ENCODE measurements around the gene TMEM39A. TPM values are rescaled to one million over a fixed set of nuclear protein-coding genes. Genes with fewer than 3 reads are reported as not detected.

Gene TMEM39A, protein sequence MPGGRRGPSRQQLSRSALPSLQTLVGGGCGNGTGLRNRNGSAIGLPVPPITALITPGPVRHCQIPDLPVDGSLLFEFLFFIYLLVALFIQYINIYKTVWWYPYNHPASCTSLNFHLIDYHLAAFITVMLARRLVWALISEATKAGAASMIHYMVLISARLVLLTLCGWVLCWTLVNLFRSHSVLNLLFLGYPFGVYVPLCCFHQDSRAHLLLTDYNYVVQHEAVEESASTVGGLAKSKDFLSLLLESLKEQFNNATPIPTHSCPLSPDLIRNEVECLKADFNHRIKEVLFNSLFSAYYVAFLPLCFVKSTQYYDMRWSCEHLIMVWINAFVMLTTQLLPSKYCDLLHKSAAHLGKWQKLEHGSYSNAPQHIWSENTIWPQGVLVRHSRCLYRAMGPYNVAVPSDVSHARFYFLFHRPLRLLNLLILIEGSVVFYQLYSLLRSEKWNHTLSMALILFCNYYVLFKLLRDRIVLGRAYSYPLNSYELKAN
- 19.2 TPM for polyA plus RNA-seq (2013, experiment 1 of 2)
- polyA plus RNA-seq (2013, experiment 2 of 2): 17.0 TPM

DNA sequence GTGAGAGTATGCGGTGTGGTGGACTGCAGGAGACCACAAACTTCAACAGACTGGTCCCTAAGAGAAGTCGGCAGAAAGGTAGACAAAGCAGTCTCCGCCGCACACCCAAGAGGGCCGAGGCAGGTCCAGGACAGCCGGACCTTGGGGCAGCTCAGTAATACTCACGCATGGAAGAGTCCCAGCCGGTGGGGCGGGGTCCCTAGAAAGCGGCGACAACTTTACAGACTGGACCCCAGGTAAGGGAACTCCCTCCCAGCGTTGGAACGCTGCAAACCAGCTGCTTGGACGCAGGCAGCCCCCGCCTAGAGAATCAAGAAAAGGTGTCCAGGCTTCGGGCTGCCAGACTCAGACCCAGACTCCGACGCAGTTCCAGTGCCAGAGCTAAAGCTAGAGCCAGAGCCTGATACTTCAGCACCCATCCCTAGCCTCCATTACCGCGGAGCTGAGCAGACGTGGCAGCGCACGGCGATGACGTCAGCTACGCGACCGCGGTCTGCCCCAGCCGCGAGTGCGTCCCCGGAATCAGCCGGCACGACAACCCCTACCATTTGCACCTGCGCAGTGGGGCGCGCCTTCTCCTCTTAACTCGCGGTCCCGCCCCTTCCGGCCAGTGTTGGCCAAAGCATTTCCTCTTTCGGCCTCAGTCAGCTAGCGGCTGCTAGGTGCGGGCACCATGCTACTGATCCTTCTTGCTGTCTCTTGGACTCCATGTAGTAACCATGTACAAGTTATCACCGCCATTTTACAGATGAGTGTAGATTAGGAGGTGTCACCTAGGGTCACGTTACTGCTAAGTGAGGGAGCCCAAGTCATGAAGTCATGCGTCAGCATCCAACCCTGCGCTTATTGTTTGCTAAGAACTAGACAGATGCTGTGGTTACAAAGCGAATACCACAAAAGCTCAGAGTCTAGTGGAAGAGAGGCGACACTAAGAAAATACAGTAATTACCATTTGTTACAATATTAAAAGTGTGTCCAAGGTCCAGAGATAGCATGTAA lies at the start of gene TMEM39A:
TSS of gene TMEM39A (minus strand) at position 445 of the 999 bp plus-strand sequence. CDS start 1,541 bp downstream, outside the sequence.
- H2BK12ac ChIP-seq (ENCODE audit: low read length): no peak within 1 kb of the TSS
- H3K4me3 ChIP-seq (ENCODE audit: low read length in 2 of 2): peak within 1 kb of the TSS; percentile 78 to 91
- peak within 1 kb of the TSS; percentile 95 for H2BK5ac ChIP-seq (ENCODE audit: low read length)

GRCh38 chr3:119510690-119511089 lies 47.3 kb upstream of the TMEM39A start:
- no peak overlapping the region for H2BK5ac ChIP-seq (ENCODE audit: low read length)

More for the DNA sequence above, at the start of gene TMEM39A:
- Histone ChIP-seq H3K9ac (ENCODE audit: low read depth, low read length, poor library complexity) (peak within 1 kb of the TSS; percentile 91), H3K9me3 (replicated peaks in 1 of 2; ENCODE audit: control insufficient read depth in 2 of 2, insufficient read depth in 1 of 2, low read depth in 1 of 2, low read length in 2 of 2) (no peaks in the 10 kb centered on the region), H2AK5ac (ENCODE audit: low read depth, low read length) (peak within 1 kb of the TSS; percentile 96), H3K36me3 (replicated peaks in 1 of 2; ENCODE audit: control insufficient read depth in 2 of 2, insufficient read depth in 2 of 2, low read length in 2 of 2) (peaks cover 13 to 38% of the 10 kb centered on the region in 2 donors), H3K14ac (ENCODE audit: low read length) (no peak within 1 kb of the TSS), H2BK120ac (ENCODE audit: low read depth, low read length) (no peak within 1 kb of the TSS), H4K91ac (ENCODE audit: low read depth, low read length, poor library complexity) (no peak within 1 kb of the TSS), H3K4ac (ENCODE audit: low read length) (no peak within 1 kb of the TSS), H3K4me2 (ENCODE audit: insufficient read depth, low read length, poor library complexity, severe bottlenecking) (peak within 1 kb of the TSS; percentile 81), H3K27me3 (ENCODE audit: control insufficient read depth in 3 of 3, insufficient read depth in 3 of 3, low read depth in 1 of 3, low read length in 3 of 3) (no peaks in the 10 kb centered on the region), H3K79me1 (ENCODE audit: low read depth, low read length) (peaks cover 5% of the 10 kb centered on the region), H4K8ac (ENCODE audit: low read depth, low read length) (no peak within 1 kb of the TSS), H3K18ac (ENCODE audit: low read length) (peak within 1 kb of the TSS; percentile 68), H3K27ac (replicated peaks; ENCODE audit: low read length) (peak within 1 kb of the TSS; percentile 17), H2AFZ (ENCODE audit: low read length) (peak within 1 kb of the TSS; percentile 91), H3K23ac (ENCODE audit: low read depth, low read length, poor library complexity) (peak within 1 kb of the TSS; percentile 2), H2BK15ac (ENCODE audit: low read length) (peak within 1 kb of the TSS; percentile 34), H3K4me1 (ENCODE audit: control insufficient read depth in 2 of 2, insufficient read depth in 1 of 2, low read depth in 1 of 2, low read length in 2 of 2) (peaks cover 5 to 11% of the 10 kb centered on the region in 2 donors)
- no CpG with 5 or more reads among the region's 51 CpGs for WGBS, 2 donors (ENCODE audit: extremely low coverage in 2 of 2, insufficient read length in 2 of 2, insufficient replicate concordance in 1 of 2)
- peak; percentile 97 for DNase-seq (ENCODE audit: low spot score)

GRCh38 chr3:119508172-119508845 lies 44.9 kb upstream of the TMEM39A start:
- DNase-seq (ENCODE audit: low spot score): no peak
- H2BK15ac ChIP-seq (ENCODE audit: low read length): no peak overlapping the region
- no CpG with 5 or more reads among the region's 1 CpG for WGBS, 2 donors (ENCODE audit: extremely low coverage in 2 of 2, insufficient read length in 2 of 2, insufficient replicate concordance in 1 of 2)
- no peak overlapping the region for H2AFZ ChIP-seq (ENCODE audit: low read length)
- no peak overlapping the region for H4K8ac ChIP-seq (ENCODE audit: low read depth, low read length)
- H3K4ac ChIP-seq (ENCODE audit: low read length): no peak overlapping the region
- no peak overlapping the region for H2AK5ac ChIP-seq (ENCODE audit: low read depth, low read length)
- H3K27ac ChIP-seq (replicated peaks; ENCODE audit: low read length): no peak overlapping the region
- H3K79me1 ChIP-seq (ENCODE audit: low read depth, low read length): no peaks in the 10 kb centered on the region
- H3K27me3 ChIP-seq (ENCODE audit: control insufficient read depth in 3 of 3, insufficient read depth in 3 of 3, low read depth in 1 of 3, low read length in 3 of 3): no peaks in the 10 kb centered on the region
- no peak overlapping the region for H3K9ac ChIP-seq (ENCODE audit: low read depth, low read length, poor library complexity)
- no peak overlapping the region for H2BK12ac ChIP-seq (ENCODE audit: low read length)
- no peak overlapping the region for H3K4me2 ChIP-seq (ENCODE audit: insufficient read depth, low read length, poor library complexity, severe bottlenecking)
- no peak overlapping the region for H3K18ac ChIP-seq (ENCODE audit: low read length)
- no peak overlapping the region for H3K14ac ChIP-seq (ENCODE audit: low read length)
- H4K91ac ChIP-seq (ENCODE audit: low read depth, low read length, poor library complexity): no peak overlapping the region
- H3K4me3 ChIP-seq (ENCODE audit: low read length in 2 of 2): no peak overlapping the region
- H2BK120ac ChIP-seq (ENCODE audit: low read depth, low read length): no peak overlapping the region
- H2BK5ac ChIP-seq (ENCODE audit: low read length): no peak overlapping the region
- H3K9me3 ChIP-seq (replicated peaks in 1 of 2; ENCODE audit: control insufficient read depth in 2 of 2, insufficient read depth in 1 of 2, low read depth in 1 of 2, low read length in 2 of 2): no peaks in the 10 kb centered on the region
- H3K36me3 ChIP-seq (replicated peaks in 1 of 2; ENCODE audit: control insufficient read depth in 2 of 2, insufficient read depth in 2 of 2, low read length in 2 of 2): peaks cover 8 to 92% of the 10 kb centered on the region in 2 donors
- no peak overlapping the region for H3K23ac ChIP-seq (ENCODE audit: low read depth, low read length, poor library complexity)
- H3K4me1 ChIP-seq (ENCODE audit: control insufficient read depth in 2 of 2, insufficient read depth in 1 of 2, low read depth in 1 of 2, low read length in 2 of 2): no peaks in the 10 kb centered on the region

More at GRCh38 chr3:119510690-119511089, 47.3 kb upstream of the TMEM39A start:
- Histone ChIP-seq H3K27me3 (ENCODE audit: control insufficient read depth in 3 of 3, insufficient read depth in 3 of 3, low read depth in 1 of 3, low read length in 3 of 3) (no peaks in the 10 kb centered on the region), H3K9ac (ENCODE audit: low read depth, low read length, poor library complexity) (no peak overlapping the region), H2BK120ac (ENCODE audit: low read depth, low read length) (no peak overlapping the region), H3K14ac (ENCODE audit: low read length) (no peak overlapping the region), H3K4ac (ENCODE audit: low read length) (no peak overlapping the region), H3K23ac (ENCODE audit: low read depth, low read length, poor library complexity) (no peak overlapping the region), H2BK15ac (ENCODE audit: low read length) (no peak overlapping the region), H3K9me3 (replicated peaks in 1 of 2; ENCODE audit: control insufficient read depth in 2 of 2, insufficient read depth in 1 of 2, low read depth in 1 of 2, low read length in 2 of 2) (no peaks in the 10 kb centered on the region), H3K36me3 (replicated peaks in 1 of 2; ENCODE audit: control insufficient read depth in 2 of 2, insufficient read depth in 2 of 2, low read length in 2 of 2) (peaks cover 7 to 93% of the 10 kb centered on the region in 2 donors), H2BK12ac (ENCODE audit: low read length) (no peak overlapping the region), H3K79me1 (ENCODE audit: low read depth, low read length) (no peaks in the 10 kb centered on the region), H3K4me1 (ENCODE audit: control insufficient read depth in 2 of 2, insufficient read depth in 1 of 2, low read depth in 1 of 2, low read length in 2 of 2) (no peaks in the 10 kb centered on the region), H3K4me2 (ENCODE audit: insufficient read depth, low read length, poor library complexity, severe bottlenecking) (no peak overlapping the region), H3K27ac (replicated peaks; ENCODE audit: low read length) (no peak overlapping the region), H3K18ac (ENCODE audit: low read length) (no peak overlapping the region), H2AK5ac (ENCODE audit: low read depth, low read length) (no peak overlapping the region), H4K8ac (ENCODE audit: low read depth, low read length) (no peak overlapping the region), H4K91ac (ENCODE audit: low read depth, low read length, poor library complexity) (no peak overlapping the region), H3K4me3 (ENCODE audit: low read length in 2 of 2) (no peak overlapping the region), H2AFZ (ENCODE audit: low read length) (no peak overlapping the region)
- DNase-seq (ENCODE audit: low spot score): no peak
